Measurements from ENCODE around the gene QTRT2. TPM values are rescaled to one million over a fixed set of nuclear protein-coding genes. Genes with fewer than 3 reads are reported as not detected.

The QTRT2 gene
- total and polyA plus RNA-seq, 2 donors (not counting 1 experiment from before 2014, with no cell fraction given), result 8.8 to 13.5 TPM

DNA sequence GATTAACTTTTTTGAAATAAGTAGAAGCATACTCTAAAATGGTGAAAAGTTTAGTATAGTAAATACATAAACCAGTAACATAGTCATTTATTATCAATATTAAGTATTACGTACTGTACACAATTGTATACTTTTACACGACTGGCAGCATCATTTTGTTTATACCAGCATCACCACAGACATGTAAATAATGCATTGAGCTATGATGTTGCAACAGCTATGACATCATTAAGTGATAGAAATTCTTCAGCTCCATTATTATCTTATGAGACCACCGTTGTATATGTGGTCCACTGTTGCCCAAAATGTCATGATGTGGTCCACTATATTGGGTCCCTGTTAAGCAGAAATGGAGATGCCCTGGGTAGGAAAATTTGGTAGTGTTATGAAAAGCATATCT, 71.0 kb downstream of the QTRT2 start:
- Histone ChIP-seq H3K9ac (ENCODE audit: insufficient read depth, low read length) (no peak overlapping the region), H3K27me3 (ENCODE audit: control insufficient read depth, insufficient read depth, low read length) (no peaks in the 10 kb centered on the region), H3K4me3 (replicated peaks in 1 of 4; ENCODE audit: control extremely low read depth in 1 of 4, insufficient read depth in 1 of 4, low read depth in 3 of 4, low read length in 4 of 4) (no peak overlapping the region), H3K4me1 (ENCODE audit: control insufficient read depth, extremely low read depth, insufficient read depth, low read length) (peaks cover 3% of the 10 kb centered on the region), H3K79me2 (ENCODE audit: control insufficient read depth, insufficient read depth, low read length) (no peaks in the 10 kb centered on the region), H2AFZ (ENCODE audit: low read length) (no peak overlapping the region), H3K9me3 (ENCODE audit: control insufficient read depth, insufficient read depth, low read depth, low read length) (no peaks in the 10 kb centered on the region), H3K4me2 (ENCODE audit: extremely low read depth, insufficient read depth, low read length) (no peak overlapping the region), H3K36me3 (ENCODE audit: control insufficient read depth, insufficient read depth, low read length) (no peaks in the 10 kb centered on the region), H4K20me1 (ENCODE audit: control insufficient read depth, extremely low read depth, insufficient read depth, low read length) (no peaks in the 10 kb centered on the region), H3K27ac (ENCODE audit: insufficient read depth, low read length) (no peak overlapping the region)
- peak in 1 of 2 donors; percentile 42 for DNase-seq (ENCODE audit: low read depth in 2 of 2)
- TF ChIP-seq CTCF (conservative IDR thresholded peaks at IDR 0.05 in 1 of 2, IDR thresholded peaks at IDR 0.05 in 1 of 2; ENCODE audit: low read depth in 1 of 2, low read length in 2 of 2) (no peak), EZH2 (IDR thresholded peaks at IDR 0.05; ENCODE audit: low read length, missing control alignments) (no peak)

DNA sequence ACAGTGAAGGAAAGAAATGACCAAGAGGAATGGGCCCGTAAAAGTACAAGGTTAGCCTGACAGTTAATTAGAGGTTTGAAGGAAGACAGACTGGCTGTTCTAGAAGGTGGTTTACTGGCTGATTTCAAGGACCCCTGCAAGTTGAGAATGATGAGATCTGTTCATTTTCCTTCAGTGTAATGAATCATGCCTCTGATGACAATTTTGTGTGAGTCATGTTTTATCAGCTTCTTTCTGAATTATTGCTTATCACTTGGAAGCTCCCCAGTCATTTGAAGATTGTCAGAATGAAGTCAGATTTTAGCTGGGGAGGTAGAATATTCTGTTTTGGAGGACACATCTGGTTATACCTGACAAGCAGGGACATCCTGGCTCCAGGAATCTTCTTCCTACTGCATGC, 71.7 kb downstream of the QTRT2 start:
- H4K20me1 ChIP-seq (ENCODE audit: control insufficient read depth, extremely low read depth, insufficient read depth, low read length), result no peaks in the 10 kb centered on the region
- DNase-seq (ENCODE audit: low read depth in 2 of 2), result peak in 1 of 2 donors; percentile 52
- no peaks in the 10 kb centered on the region for H3K27me3 ChIP-seq (ENCODE audit: control insufficient read depth, insufficient read depth, low read length)
- no peak overlapping the region for H3K4me3 ChIP-seq (replicated peaks in 1 of 4; ENCODE audit: control extremely low read depth in 1 of 4, insufficient read depth in 1 of 4, low read depth in 3 of 4, low read length in 4 of 4)
- no peaks in the 10 kb centered on the region for H3K9me3 ChIP-seq (ENCODE audit: control insufficient read depth, insufficient read depth, low read depth, low read length)
- no peak overlapping the region for H2AFZ ChIP-seq (ENCODE audit: low read length)
- H3K27ac ChIP-seq (ENCODE audit: insufficient read depth, low read length), result no peak overlapping the region
- no peak overlapping the region for H3K4me2 ChIP-seq (ENCODE audit: extremely low read depth, insufficient read depth, low read length)
- no peaks in the 10 kb centered on the region for H3K4me1 ChIP-seq (ENCODE audit: control insufficient read depth, extremely low read depth, insufficient read depth, low read length)
- no peak for TF ChIP-seq EZH2 (IDR thresholded peaks at IDR 0.05; ENCODE audit: low read length, missing control alignments)
- no peak for TF ChIP-seq CTCF (conservative IDR thresholded peaks at IDR 0.05 in 1 of 2, IDR thresholded peaks at IDR 0.05 in 1 of 2; ENCODE audit: low read depth in 1 of 2, low read length in 2 of 2)
- no peaks in the 10 kb centered on the region for H3K36me3 ChIP-seq (ENCODE audit: control insufficient read depth, insufficient read depth, low read length)
- no peak overlapping the region for H3K9ac ChIP-seq (ENCODE audit: insufficient read depth, low read length)
- H3K79me2 ChIP-seq (ENCODE audit: control insufficient read depth, insufficient read depth, low read length), result no peaks in the 10 kb centered on the region

GRCh38 chr3:114128826-114129225, 72.3 kb downstream of the QTRT2 start:
- Histone ChIP-seq H3K4me1 (ENCODE audit: control insufficient read depth, extremely low read depth, insufficient read depth, low read length) (no peaks in the 10 kb centered on the region), H3K4me3 (replicated peaks in 1 of 4; ENCODE audit: control extremely low read depth in 1 of 4, insufficient read depth in 1 of 4, low read depth in 3 of 4, low read length in 4 of 4) (no peak overlapping the region), H4K20me1 (ENCODE audit: control insufficient read depth, extremely low read depth, insufficient read depth, low read length) (no peaks in the 10 kb centered on the region), H3K9ac (ENCODE audit: insufficient read depth, low read length) (no peak overlapping the region), H3K27me3 (ENCODE audit: control insufficient read depth, insufficient read depth, low read length) (no peaks in the 10 kb centered on the region), H3K4me2 (ENCODE audit: extremely low read depth, insufficient read depth, low read length) (no peak overlapping the region), H3K27ac (ENCODE audit: insufficient read depth, low read length) (no peak overlapping the region), H3K36me3 (ENCODE audit: control insufficient read depth, insufficient read depth, low read length) (no peaks in the 10 kb centered on the region), H3K9me3 (ENCODE audit: control insufficient read depth, insufficient read depth, low read depth, low read length) (no peaks in the 10 kb centered on the region), H2AFZ (ENCODE audit: low read length) (no peak overlapping the region), H3K79me2 (ENCODE audit: control insufficient read depth, insufficient read depth, low read length) (no peaks in the 10 kb centered on the region)
- TF ChIP-seq EZH2 (IDR thresholded peaks at IDR 0.05; ENCODE audit: low read length, missing control alignments), result no peak
- no peak for TF ChIP-seq CTCF (conservative IDR thresholded peaks at IDR 0.05 in 1 of 2, IDR thresholded peaks at IDR 0.05 in 1 of 2; ENCODE audit: low read depth in 1 of 2, low read length in 2 of 2)
- peak in 1 of 2 donors; percentile 54 for DNase-seq (ENCODE audit: low read depth in 2 of 2)
